EH (cell line): ENCODE measurements around the gene PRSS58.

Source experiments
- DNase-seq: peaks from one replicate; pipeline ENCODE4 v3.0.0-alpha.2; 2015; ENCODE audit warnings: low read depth

The PRSS58 gene, protein sequence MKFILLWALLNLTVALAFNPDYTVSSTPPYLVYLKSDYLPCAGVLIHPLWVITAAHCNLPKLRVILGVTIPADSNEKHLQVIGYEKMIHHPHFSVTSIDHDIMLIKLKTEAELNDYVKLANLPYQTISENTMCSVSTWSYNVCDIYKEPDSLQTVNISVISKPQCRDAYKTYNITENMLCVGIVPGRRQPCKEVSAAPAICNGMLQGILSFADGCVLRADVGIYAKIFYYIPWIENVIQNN

DNA sequence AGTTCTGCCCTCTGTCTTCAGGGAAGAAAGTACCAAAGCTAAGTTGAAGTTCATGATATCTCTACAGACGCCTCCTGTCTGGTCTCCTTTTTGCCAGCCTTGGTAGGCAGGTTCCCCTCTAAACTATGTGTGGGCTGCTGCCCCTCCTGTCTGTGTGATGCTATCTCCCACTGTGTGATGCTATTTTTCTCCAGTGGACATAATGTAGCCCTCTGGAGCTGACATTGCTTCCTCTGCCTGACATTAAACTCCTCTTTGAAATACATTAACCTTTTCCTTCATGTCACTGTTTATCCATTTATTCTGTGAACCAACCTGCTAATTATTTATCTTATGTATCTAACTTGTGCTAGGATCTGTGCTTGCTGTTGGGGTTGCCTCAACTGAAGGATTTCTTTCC lies at the start of gene PRSS58:
Gene PRSS58, minus strand, starts transcription at position 101 of the 400 bp plus-strand sequence. CDS start 351 bp downstream, outside the sequence.
- DNase-seq = no peak

DNA sequence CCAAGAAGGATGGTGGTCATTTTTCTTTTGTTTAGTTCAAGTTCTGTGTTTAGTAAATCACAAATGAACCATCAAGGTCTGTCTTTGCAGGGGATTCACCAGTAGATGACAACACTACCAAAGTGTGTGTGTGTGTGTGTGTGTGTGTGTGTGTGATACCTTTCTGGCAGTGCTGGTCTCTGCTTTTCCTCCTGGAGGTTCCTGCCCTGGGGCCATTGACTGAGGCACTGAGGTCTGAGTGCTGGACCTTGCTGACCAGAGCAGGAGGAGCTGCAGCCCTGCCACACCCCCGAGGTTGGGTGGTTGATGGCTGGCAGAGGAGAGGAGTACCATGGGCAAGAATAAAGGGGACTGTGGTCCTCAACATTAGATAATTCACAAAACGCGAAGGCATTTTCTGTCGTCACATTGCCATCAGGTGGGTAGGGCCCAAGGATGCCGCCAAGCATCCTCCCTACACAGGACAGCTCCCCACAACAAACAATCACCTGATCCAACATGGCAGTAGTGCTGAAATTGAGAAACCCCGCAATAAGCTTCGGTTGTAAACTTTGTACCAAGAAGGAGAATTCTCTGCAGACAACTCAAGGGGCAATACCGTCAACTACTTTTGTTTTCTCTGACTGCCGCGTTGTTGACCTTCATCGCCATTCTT lies 49.5 kb upstream of the PRSS58 start:
- no peak for DNase-seq

DNA sequence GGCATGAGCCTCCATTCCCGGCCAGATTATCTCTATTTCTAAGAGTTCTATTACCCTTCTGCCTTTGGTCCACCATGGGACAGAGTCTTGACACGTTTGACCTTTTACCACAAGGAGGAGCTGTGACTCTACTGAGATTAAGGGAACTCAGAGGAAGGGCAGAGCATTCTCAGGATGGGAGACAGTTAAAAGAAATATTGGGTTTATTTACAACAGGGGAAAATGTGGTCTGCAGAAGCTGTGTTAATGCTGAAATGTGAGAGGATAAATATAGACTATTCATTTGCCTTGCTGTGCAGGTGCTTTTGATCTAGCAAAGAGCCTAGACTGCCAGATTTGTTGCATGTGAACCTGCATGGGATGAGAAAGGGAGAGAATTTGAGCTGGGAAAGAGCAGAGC lies 45.8 kb upstream of the PRSS58 start:
- no peak for DNase-seq

DNA sequence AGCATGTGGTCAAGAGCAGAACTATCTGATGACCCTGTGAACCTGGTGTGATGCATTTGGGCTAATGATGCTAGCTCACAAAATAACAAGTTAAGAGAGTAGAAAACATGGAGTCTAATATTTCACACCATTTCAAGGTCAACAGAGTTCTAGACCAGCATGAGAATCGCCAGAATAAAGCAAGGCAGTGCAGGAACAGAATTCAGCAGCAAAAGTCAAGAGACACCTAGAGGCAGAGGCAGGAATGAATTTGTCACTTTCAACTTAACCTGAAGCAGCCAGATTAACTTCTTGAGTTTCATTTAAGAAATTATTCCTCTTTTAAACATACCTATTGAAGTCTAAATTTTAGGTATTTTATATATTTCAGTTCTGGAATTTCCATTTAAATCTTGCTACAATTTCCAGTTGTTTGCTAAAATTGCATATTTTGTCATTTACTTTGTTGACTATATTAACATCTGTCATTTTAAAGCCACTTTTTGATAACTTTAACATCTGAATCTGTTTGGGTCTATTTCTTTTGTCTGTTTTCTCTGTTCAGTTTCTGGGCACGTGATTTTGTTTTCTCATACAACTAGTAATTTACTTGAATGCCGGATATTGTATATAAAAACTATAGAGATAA lies 44.2 kb upstream of the PRSS58 start:
- no peak for DNase-seq

DNA sequence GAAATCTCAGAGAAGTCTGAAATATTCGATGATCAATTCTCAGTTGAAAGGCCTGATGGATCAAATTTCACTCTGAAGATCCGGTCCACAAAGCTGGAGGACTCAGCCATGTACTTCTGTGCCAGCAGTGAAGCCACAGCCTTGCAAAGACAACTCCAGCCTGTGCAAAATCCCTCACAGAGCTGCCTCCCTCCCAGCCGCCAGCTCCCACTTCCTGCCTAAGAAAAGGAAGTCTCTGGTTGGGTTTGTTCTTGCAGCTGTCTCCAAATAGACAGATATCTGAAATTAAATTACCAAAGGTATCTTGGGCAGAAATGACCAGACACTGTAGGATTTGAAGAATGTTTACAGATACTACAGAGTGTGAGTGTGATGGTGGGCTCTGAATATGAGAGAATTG lies 43.4 kb upstream of the PRSS58 start:
- no peak for DNase-seq

DNA sequence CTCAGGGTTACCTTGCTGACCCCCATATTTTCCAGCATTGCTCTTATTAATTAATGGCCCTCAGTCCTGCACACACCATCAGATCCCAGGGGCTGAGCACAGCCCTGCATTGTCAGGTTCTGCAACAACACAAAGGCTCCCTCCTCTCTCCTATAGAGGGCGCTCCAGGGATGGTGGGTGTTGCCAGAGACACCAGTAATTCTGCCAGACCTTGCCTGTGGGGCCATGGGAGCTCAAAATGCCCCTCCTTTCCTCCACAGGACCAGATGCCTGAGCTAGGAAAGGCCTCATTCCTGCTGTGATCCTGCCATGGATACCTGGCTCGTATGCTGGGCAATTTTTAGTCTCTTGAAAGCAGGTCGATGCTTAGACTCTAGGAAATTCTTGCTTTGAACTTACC lies 42.8 kb upstream of the PRSS58 start:
- no peak for DNase-seq

DNA sequence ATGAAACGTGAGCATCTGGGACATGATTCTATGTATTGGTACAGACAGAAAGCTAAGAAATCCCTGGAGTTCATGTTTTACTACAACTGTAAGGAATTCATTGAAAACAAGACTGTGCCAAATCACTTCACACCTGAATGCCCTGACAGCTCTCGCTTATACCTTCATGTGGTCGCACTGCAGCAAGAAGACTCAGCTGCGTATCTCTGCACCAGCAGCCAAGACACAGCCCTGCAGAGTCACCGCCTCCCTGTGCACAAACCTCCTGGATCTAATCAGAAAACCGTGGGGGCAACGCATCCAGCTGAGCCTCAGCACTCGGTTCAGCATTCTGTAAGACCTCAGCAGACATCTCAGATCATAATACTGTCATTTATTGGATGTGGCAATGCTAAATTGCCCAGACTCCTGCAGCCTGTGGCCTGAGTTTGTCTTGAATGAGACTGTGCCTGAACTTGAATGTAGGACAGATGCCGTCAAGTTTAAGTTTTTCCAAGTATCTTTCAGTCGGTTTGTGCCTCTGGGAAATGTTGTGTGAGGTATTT lies 41.5 kb upstream of the PRSS58 start:
- no peak for DNase-seq

DNA sequence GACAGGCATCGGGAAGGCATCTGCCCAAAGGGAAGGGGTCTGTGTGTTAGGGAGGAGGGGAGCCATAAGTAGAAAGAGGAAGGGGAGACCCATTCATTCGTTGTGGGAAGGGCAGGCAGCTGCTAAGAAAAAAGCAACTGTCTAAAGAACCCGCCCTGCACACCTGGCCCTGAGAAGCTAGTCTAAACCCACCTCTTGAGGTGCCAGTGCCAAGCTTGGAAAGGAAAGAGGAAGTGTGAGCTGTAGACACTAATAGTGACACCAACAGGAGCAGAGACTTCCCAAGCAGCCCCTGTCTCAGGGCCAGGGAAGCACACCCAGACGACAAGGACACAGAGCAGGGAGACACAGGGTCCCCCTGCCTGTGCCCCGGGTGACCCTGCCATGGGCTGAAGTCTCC lies 40.8 kb upstream of the PRSS58 start:
- DNase-seq = no peak

DNA sequence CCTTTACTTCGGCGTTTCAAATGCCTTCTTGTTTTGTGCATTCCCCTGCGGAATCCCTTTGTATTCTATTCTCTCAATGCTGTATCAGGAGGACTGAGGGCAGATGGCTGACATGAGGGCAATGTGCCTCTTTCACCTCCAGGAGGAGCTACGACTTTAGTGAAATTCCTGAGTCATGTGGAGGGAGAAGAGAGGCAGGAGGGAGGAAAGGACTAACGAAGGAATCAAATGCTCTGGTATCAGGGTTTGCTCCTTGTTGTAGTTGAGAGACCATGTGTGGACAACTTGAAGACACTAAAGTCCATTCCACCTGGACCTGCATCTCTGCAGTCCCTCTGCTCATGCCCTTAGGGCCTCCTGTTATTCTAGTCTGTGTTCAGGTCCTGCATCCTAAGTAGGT lies 40.2 kb upstream of the PRSS58 start:
- DNase-seq = no peak

DNA sequence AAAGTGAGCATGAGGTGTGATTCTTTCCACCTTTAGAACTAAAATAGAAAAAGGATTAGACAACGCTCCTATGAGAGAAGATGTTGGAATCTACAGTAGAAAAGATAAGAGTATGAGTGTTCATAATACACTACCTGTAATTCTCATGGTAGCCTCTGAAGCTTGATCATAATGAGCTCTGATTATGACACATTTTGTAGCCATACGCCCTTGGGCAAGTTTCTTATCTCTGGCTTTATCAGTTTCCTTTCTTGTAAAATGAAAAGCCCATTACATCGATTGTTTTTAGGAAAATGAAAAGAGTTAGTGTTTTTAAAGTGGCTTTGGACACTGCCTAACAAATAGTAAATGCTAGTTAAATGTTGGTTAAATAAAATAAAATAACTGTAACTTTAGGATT lies 22.4 kb upstream of the PRSS58 start:
- DNase-seq = no peak

DNA sequence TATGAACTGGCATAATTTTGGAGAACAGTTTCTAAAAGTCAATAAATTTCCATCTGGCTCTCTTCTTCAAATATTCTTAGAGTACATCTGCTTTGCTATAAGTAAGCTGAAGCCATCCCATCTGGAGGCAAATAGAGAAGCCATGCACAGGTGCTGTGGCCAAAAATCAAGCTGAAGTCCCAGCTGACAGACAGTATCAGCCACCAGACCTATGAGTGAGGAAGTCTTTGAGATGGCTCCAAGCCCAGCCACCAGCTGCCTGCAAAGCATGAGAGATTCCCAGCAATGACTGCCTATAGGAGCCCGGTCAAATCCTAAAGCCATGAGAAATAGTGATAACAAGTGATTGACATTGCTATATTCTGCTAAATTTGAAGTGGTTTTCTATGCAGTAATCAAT lies 21.7 kb upstream of the PRSS58 start:
- DNase-seq = no peak

DNA sequence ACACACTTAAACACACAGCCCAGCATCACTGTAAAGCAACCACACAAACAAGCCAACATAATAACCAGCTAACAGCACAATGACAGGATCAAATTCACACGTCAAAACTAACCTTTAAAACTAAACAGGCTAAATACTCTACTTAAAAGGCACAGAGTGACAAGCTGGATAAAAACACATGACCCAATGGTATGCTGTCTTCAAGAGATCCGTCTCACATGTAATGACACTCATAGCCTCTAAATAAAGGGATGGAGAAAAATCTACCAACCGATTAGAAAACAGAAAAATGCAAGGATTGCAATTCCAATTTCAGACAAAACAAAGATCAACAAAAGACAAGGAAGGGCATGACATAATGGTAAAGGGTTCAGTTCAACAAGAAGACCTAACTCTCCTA lies 17.2 kb upstream of the PRSS58 start:
- no peak for DNase-seq

DNA sequence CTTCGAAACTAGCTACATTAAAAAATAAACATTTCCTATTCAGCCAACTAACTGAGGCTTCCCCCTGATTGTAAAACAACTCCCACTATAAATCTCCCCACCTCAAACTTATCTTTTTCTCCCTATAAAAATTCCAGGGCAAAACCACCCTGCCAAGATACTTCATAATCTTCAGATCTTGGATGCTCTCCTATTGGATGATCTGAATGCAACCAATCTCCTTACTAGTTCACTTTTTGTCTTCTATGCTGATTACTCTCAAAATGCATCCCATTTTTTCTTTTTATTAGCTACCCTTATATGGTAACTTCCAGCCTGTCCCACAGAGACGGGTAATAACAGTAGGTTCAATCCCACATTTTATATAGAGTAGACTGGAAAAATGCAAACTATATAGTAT lies 15.0 kb upstream of the PRSS58 start:
- DNase-seq = no peak

DNA sequence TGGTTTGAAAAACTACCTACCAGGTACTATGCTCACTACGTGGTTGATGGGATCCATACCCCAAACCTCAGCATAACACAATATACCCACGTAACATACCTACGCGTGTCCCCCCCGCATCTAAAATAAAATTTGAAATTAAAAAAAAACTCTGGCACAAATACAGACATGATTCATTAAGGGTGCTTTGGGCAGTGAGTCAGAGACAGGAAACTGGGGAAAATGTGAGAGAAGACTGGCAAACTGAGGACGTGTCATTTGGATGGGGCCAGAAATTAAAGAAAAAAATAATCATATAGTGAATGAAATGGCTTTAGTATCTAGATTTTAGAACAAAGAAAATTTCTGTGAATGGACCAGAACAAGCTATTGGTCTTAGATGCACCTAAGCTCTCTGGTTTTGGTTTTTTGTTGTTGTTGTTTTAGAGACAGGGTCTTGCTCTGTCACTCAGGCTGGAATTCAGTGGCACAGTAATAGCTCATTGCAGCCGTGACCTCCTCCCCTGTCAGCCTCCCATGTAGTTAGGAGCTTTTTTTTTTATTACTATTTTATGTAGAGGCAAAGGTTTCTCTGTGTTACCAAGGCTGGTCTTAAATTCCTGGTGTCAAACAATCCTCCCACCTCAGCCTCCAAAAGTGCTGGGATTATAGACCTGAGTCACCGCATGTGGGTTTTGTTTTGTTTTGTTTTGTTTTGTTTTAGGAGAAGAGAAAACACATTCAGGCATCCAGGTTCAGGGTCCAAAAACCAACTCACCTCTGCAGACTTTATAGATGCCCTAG lies 5.9 kb upstream of the PRSS58 start:
- DNase-seq = peak; percentile 4

DNA sequence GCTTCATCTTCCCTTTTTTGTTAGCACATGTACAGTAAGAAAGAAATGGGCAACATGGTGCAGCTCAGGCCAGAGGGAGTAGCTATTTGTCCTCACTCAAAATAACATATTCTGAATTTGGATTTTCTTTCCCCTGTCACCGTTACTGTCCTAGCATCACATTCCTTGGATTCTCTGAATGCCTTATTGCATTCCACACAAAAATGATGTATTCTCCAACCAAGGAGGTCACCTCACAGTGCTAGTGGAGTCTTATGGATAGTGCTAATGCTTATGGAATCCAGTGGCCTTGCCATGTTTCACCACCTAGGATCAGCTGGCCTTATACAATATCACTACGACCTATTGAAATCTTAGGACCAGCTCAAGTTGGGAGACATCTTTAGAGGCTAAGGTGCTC lies 7.2 kb downstream of the PRSS58 start:
- DNase-seq = no peak

DNA sequence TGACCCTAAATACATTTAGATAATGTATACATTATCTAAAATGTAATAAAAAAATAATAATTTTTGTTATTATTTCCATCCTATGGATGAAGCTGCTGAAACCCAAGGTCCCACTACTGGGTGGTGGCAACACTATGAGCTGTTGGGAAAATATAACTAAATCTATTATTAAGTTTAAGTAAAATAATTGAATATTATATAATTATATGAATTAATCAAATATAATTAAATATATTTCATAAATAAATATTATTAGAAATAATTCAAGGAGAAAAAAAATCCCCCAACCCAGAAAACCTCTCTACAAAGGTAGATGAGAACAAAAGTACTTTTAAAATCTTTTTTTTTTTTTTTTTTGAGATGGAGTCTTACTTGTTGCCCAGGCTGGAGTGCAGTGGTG lies 7.9 kb downstream of the PRSS58 start:
- no peak for DNase-seq

DNA sequence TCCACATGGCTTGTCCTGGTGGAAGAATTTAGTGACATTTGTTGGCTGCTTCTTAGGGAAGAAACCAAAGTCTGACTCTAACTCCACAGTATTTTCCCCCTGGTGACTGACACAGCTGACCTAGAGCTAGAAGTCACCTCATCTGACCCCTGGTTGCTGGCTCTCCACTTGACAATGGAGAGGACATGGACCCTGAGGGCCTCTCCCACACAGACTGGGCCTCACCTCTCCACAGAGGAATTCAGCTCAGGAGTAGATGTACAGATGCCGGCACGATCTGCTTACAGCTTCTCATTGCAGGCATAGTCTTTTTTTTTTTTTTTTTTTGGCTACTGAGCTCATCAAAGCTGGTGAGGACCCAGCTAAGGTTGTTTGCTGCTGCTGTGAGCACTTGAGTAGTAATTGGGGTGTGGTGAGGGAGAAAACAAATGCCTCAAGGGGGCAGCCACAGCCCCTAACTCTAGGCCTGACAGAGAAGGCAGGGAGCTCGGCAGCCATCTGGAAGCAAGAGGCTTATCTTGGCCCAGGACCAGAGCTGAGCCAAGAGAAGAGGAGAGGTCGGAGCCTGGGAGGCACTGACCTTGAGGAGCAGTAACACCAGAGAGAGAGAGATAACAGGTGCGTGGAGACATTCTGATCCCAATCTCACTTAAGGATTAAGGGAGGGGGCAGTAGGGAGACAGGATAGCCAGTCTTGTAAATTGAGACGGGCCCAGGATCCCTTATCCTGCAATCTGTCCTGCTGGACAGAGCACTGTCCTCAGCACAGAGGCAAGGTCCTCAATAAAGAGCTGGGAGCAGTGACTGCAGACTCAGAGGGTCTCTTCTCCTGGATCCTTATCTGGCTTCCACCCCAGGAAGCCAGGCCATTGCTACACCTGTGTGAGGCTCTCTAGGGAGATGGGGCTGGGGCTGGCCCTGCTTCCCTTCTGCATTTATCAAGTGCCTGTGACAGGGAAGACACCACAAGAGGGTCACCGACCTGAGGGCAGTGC lies 9.4 kb downstream of the PRSS58 start:
- DNase-seq = no peak

DNA sequence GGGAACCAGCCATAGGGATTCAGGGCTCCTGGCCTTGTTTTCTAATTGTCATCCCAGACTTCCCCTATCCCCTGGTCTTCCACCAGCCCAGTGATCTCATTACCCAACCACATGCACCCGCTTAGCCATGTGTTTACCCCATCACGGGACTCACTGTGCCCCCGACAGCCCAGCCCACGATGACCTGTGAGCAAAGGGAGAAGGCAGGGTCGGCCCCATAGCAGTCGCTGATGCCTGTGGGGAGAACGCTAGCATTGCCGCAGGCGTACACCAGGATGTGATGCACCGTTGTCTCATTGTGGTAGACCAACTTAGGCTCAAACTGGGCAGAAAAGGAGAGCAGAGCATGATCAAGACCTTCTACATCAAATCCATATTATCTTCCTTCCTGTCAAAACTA lies 14.0 kb downstream of the PRSS58 start:
- DNase-seq = no peak

DNA sequence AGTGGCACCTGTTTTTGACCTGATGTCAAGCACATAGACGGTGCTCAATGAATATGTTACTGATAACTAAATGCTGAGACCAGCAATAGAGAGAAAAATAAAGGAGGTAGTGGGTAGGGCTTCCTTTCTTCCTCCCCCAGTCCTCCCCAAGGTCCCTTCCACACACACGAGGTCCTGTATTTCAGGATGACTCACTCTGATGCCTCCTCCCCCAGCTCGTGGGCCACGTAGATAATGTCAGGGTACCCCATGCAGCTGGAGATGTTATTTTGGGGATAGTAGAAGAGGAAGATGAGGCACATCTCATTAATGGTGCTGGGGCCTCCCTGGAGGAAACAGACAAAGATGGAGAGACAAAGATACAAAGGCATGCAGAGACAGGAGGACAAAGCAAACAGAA lies 17.3 kb downstream of the PRSS58 start:
- no peak for DNase-seq

DNA sequence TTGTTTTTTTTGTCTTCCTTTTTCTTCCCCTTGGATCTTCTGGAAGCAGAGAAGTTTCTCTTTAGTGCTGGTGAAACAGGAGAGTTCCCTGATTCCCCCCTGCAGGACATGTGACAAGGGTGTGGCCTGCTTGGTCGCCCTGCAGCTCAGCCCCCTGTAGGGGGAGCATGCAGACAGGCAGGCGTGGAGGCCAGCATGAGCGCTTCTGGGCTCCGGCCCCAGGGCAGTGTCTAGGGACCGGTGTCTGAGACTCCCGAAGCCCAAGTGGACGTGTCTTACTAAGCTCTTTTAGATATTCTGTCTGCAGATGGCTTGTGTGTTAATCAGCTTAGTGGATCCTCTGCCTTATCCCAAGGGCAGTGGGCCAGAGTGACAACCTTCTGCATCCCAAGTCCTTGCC lies 26.1 kb downstream of the PRSS58 start:
- no peak for DNase-seq

DNA sequence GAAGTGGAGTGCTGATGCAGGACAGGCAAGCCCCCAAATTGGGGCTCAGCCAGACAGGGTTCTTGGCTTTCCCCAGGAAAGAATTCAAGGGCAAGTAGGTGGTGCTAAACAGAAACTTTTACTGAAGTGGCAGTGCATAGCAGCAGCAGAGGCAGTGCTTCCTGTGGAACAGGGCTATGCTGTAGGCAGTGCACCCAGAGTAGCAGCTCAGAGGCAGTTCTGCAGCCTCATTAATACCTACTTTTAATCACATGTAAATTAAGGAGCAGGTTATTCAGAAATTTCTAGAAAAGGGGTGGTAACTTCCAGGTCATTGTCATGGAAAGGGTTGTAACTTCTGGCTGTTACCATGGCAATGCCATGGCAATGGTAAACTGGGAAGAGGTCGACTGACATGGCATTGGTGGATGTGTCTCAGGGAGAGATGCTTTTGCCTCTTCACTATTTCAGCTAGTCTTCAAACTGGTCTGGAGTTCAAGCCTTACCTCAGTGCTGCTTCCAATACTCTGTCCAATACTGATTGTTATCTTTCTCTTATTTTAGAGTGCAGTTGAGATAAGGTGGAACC lies 29.2 kb downstream of the PRSS58 start:
- DNase-seq = no peak
